ENCODE measurements around the gene KRT222.

KRT222 gene

GRCh38 chr17:40664582-40665333, at the start of gene KRT222:
TSS of gene KRT222 (minus strand) at chr17:40665177. CDS start at chr17:40665099, 78 bp downstream.
- in situ Hi-C loops (cut with MboI; ENCODE audit: low sequenced_read_pairs), result no loop called here

DNA sequence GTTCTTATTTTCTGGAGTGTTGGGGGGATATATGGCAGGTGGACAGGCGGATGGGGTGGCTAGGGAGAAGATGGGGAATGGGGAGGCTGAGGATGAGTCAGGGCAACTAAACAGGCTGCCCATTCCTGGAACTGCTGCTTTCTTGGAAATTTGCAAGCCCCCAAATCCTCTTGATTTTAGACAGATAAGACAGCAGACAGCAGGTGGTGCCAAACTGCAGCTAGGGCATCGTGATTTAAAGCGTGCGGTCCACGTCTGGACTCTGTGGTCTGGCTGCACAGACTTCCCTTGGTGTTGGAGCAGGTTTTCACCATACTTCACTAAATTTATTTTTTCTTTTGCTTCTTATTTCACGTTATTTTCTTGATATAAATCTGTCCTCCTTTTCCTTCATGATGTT, 49.5 kb upstream of the KRT222 start:
- in situ Hi-C loops (cut with MboI; ENCODE audit: low sequenced_read_pairs), result no loop called here

DNA sequence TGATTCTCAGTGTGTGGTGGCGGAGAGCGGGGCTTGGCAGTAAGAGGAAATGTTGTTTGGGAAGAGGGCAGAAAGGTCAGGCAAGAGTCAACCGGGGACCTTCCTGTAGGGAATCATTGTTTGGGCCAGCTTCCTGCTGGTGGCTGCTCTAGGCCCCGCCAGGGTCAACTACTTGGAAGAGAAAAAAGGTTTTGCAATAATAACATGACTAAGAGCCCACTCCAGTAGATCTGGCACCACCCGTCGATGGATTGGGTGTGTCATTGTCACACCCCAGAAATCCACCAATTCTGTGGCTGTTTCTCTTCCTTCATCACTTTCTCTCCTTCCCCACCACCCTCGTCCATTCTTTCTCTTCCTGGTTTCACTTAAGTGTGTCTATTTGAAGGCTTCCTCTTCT, 42.8 kb upstream of the KRT222 start:
- in situ Hi-C loops (cut with MboI; ENCODE audit: low sequenced_read_pairs), result no loop called here

- in situ Hi-C loops (cut with MboI; ENCODE audit: low sequenced_read_pairs), result no loop called here
Observed at GRCh38 chr17:40705584-40705983, 40.6 kb upstream of the KRT222 start.

DNA sequence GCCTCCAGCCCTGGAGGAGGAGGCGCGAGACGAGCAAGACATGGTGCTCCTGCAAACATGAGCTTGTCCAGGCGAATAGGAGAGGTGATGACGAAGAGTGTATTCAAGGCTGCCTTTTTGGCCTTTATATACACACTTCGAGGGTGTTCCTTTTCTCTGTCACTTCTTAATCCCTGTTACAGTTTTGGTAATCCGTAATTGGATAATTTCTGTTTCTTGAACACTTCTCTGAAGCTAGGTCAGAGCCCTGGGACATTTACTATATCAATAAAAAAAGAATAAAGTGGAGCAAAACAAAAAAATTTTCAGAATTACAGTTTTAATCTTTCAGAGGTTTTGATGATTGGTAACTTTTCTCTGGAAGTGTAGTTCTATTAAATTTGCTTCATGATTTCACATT, 38.7 kb upstream of the KRT222 start, which contains the start of gene KRT24:
TSS of gene KRT24 (minus strand) at position 101 of the 400 bp plus-strand sequence. CDS start at position 42, 59 bp downstream.
- in situ Hi-C loops (cut with MboI; ENCODE audit: low sequenced_read_pairs), result no loop called here

DNA sequence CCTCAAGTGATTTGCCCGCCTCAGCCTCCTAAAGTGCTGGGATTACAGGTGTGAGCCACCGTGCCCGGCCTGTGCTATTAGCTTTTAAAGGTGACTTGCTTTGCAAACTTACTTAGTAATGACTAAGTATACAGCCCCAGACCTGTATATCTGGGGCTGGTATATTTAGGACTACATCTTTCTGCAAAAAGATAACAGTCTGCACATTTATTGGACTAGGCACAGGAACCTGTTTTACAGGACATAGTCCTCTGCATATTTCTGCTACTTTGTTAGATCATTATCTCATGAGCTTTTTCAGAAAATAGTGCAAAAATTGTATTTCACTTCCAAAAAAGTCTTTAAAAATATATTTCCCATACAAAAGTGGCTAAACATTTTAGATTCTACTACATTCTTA, 37.3 kb upstream of the KRT222 start:
- in situ Hi-C loops (cut with MboI; ENCODE audit: low sequenced_read_pairs), result no loop called here

- in situ Hi-C loops (cut with MboI; ENCODE audit: low sequenced_read_pairs), result no loop called here
Observed at GRCh38 chr17:40699853-40700252, 34.9 kb upstream of the KRT222 start.

DNA sequence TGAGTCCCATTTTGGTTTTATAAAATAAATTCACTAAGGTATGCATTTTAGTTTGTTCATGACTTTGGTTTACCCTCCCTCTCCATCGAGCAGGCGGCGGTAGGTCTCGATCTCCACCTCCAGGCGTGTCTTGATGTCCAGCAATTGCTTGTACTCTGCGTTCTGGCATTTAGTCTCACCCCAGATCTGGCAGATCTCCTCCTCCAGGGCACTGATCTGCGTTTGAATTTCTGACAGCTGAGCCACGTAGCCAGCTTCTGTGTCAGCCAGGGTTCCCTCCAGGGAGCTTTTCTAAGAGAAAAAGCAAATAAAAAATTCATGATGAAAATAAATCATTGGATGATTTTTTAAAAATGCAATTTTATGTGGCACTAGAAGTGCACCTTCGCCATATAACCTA, 34.4 kb upstream of the KRT222 start:
- in situ Hi-C loops (cut with MboI; ENCODE audit: low sequenced_read_pairs), result no loop called here

DNA sequence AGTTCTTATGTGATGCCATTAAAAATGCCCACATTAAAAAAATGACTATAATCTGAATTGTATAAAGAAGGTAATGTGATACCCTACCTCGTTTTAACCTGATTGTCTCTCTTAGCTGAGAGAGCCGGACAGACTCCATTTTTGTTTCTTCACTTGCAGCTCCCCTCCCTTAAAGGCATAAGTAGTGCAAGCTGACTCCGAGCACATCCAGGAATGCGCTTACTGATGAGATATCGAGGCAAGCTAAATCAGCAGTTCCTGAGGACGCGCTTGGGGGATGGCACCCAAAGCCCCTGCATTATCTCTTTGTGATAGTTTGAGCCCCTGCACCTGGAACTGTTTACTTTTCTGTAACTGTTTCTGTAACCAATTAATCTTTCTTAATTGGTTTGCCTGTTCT, 32.3 kb upstream of the KRT222 start:
- in situ Hi-C loops (cut with MboI; ENCODE audit: low sequenced_read_pairs), result no loop called here

- in situ Hi-C loops (cut with MboI; ENCODE audit: low sequenced_read_pairs), result no loop called here
Observed at GRCh38 chr17:40696651-40697072, 31.7 kb upstream of the KRT222 start.

DNA sequence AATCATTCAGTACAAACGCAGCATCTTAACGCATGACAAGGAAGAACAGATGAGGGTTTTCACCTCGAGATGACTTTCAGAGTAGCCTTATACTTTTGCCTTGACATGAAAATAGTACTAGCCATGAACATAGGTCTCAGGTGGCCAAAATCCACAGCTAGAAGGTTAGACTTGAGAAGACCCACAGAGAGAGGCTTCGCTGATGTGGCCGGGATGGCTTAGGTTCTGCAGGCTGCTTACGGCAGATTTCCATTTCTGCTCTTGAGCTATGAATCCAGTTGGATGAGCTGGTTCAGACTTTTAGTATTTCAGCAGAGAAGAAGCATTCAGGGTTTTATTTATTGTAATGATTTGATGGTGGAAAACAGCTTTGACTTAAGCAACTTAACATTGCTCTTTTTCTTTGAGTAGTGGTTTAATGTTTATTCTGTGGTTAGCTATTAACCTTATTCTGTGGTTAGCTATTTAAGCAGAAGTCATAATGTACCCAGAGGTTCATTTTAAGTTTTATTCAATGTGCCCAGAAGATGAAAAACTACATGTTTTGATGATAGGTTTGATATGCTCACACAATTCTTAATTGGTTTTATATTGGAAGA, 31.0 kb upstream of the KRT222 start:
- in situ Hi-C loops (cut with MboI; ENCODE audit: low sequenced_read_pairs), result no loop called here

GRCh38 chr17:40694584-40694983, 29.6 kb upstream of the KRT222 start:
- in situ Hi-C loops (cut with MboI; ENCODE audit: low sequenced_read_pairs), result no loop called here

GRCh38 chr17:40687106-40687505, 22.1 kb upstream of the KRT222 start:
- in situ Hi-C loops (cut with MboI; ENCODE audit: low sequenced_read_pairs), result no loop called here

DNA sequence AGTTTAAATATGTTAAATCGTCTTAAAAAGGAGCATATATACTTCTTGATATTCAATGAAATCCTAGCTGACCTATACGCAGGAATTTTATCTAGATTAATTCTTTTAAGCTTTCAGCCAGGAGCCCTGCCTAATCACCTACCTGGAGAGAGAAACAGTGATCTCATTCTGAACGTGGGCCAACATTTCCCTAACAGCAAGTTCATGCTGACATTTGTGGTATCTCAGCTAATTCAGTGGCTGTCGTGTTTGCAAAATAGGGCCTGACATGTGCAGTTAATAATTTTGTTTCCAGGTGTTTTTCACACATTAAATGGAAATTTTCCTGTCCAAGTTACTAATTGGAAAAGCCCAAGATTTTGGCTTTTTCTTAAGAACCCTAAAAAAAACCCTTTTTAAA, 21.2 kb upstream of the KRT222 start:
- in situ Hi-C loops (cut with MboI; ENCODE audit: low sequenced_read_pairs), result no loop called here

DNA sequence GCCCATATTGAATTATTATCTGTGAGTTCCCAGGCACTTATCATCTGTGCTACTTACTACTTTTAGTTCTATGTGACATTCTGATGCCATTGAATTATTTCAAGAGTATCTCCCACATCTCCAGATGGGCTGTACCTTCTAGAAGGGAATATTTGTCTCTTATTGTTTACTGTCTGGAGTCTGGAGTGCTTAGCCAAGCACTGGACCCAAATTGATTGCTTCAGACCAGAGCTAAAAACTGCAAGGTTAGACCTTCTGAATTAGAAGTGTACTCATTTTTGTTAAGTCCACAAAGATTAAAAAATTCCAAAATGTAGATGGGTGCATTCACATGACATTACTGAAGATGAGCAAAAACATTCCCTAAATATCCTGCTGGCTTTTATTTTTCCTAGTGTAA, 16.0 kb upstream of the KRT222 start:
- in situ Hi-C loops (cut with MboI; ENCODE audit: low sequenced_read_pairs), result no loop called here

- in situ Hi-C loops (cut with MboI; ENCODE audit: low sequenced_read_pairs), result no loop called here
Observed at GRCh38 chr17:40679523-40679907, 14.5 kb upstream of the KRT222 start.

- in situ Hi-C loops (cut with MboI; ENCODE audit: low sequenced_read_pairs), result no loop called here
Observed at GRCh38 chr17:40678902-40679522, 14.0 kb upstream of the KRT222 start.

DNA sequence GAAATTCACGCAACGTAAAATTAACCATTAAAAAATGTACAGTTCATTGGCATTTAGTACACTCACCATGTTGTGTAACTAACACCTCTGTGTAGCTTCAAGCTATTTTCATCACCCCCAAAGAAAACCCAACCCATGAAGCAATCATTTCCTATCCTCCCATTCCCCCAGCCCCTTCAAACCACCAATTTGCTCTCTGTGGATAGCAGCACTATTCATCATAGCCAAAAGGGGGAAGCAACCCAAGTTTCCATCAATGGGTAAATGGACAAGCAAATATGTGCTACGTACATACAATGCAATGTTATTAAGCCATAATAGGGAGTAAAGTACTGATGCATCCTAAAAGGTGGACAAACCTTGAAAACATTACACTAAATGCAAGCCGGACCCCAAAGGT, 10.9 kb upstream of the KRT222 start:
- in situ Hi-C loops (cut with MboI; ENCODE audit: low sequenced_read_pairs), result no loop called here

DNA sequence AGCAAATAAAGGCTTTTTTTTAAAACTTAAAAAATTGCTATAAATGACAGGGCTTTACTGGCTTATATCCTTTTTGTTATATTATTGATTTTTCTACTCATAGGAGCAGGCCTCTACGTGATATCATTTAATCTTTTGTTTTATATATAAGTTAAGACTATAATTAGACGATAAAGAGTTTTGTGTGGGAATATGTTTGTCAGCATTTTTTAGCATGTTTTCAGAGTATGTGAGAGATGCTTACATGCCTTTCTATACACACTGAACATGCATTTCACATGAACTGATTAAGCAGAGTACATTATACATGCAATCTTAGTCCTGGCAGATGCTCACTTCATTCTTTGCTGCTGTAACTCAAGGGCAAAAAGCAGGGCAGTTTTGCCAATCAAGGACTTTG, 7.7 kb upstream of the KRT222 start:
- in situ Hi-C loops (cut with MboI; ENCODE audit: low sequenced_read_pairs), result no loop called here

- in situ Hi-C loops (cut with MboI; ENCODE audit: low sequenced_read_pairs), result no loop called here
Observed at GRCh38 chr17:40671282-40671681, 6.3 kb upstream of the KRT222 start.

GRCh38 chr17:40666331-40666730, 1.4 kb upstream of the KRT222 start:
- in situ Hi-C loops (cut with MboI; ENCODE audit: low sequenced_read_pairs), result no loop called here

DNA sequence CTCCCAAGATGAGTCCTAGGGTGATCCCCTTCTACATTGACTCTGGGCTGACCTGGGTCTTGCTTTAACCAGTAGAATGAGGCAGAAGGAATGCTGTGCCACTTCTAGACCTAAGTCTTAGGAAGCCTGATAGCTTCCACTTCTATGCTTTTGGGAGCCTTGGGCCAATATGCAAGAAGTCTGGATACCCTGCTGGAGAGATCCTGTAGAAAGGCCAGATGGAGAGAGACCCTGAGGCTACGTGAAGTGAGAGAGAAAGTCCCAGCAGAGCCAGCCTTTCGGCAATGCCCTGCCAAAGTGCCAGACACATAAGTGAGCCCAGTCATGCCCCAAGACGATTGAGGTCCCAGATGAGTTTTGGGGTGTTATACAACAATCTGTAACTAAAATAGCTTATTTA, 1.7 kb downstream of the KRT222 start:
- in situ Hi-C loops (cut with MboI; ENCODE audit: low sequenced_read_pairs), result no loop called here

Data from HL-60/S4 (cell line).